Measurements from ENCODE around the gene VPREB1. TPM values are rescaled to one million over a fixed set of nuclear protein-coding genes. Genes with fewer than 3 reads are reported as not detected.

The VPREB1 gene
- polyA plus RNA-seq, 2 of the 4 experiments (the other 2 are of a cell fraction), result not detected

- ChIA-PET POLR2A (no interaction called here), CTCF (interaction anchor here (1.0 to 1.5 kb wide), 2 partner anchors 9 to 21 kb away, joined by 3 read pairs; no protein-coding TSS in a partner anchor)
- ATAC-seq (no peak), DNase-seq (ENCODE audit: low read depth in 1 of 2, low spot score in 1 of 2) (no peak), FAIRE-seq (no peak)
- Histone ChIP-seq H3K27ac (no peak overlapping the region), H3K4me1 (no peaks in the 10 kb centered on the region), H3K4me3 (no peak overlapping the region), H3K4me2 (no peak overlapping the region), H3K9me3 (no peaks in the 10 kb centered on the region)
- TF ChIP-seq CHD2 (IDR thresholded peaks at IDR 0.05; ENCODE audit: low read length, partially characterized antibody) (no peak), NFE2L2 (conservative IDR thresholded peaks at IDR 0.05; ENCODE audit: low read length) (no peak), CTCF (IDR thresholded peaks at IDR 0.05) (no peak), ZNF302 (CRISPR knock-in tag; IDR thresholded peaks at IDR 0.05) (no peak), RAD21 (conservative IDR thresholded peaks at IDR 0.05 in 1 of 2, IDR thresholded peaks at IDR 0.05 in 1 of 2) (no peak), RFX5 (IDR thresholded peaks at IDR 0.05) (no peak), HDAC2 (IDR thresholded peaks at IDR 0.05) (no peak), NPAS2 (CRISPR knock-in tag; IDR thresholded peaks at IDR 0.05; ENCODE audit: borderline replicate concordance) (no peak), PBX3 (IDR thresholded peaks at IDR 0.05) (no peak), E2F6 (IDR thresholded peaks at IDR 0.05; ENCODE audit: borderline replicate concordance, low read depth) (no peak), HES2 (IDR thresholded peaks at IDR 0.05) (no peak), ZC3H11A (IDR thresholded peaks at IDR 0.05) (no peak), SREBF2 (IDR thresholded peaks at IDR 0.05) (no peak), ZFP36 (IDR thresholded peaks at IDR 0.05; ENCODE audit: borderline replicate concordance, partially characterized antibody) (no peak), TFCP2L1 (CRISPR knock-in tag; IDR thresholded peaks at IDR 0.05) (no peak), ATOH8 (CRISPR knock-in tag; IDR thresholded peaks at IDR 0.05; ENCODE audit: low read depth) (no peak), RCOR1 (IDR thresholded peaks at IDR 0.05; ENCODE audit: low read depth, low read length) (no peak), JUN (IDR thresholded peaks at IDR 0.05) (no peak), ZSCAN20 (CRISPR knock-in tag; IDR thresholded peaks at IDR 0.05) (no peak)
- WGBS (ENCODE audit: missing lambda C conversion rate), result 58% methylated on average over 6 of the region's 6 CpGs
Observed at GRCh38 chr22:22228421-22228820, 16.2 kb upstream of the VPREB1 start.

- Histone ChIP-seq H3K4me2 (no peak overlapping the region), H3K27ac (no peak overlapping the region), H3K4me3 (no peak overlapping the region), H3K9me3 (no peaks in the 10 kb centered on the region), H3K4me1 (no peaks in the 10 kb centered on the region)
- TF ChIP-seq RFX5 (IDR thresholded peaks at IDR 0.05) (no peak), ELK1 (IDR thresholded peaks at IDR 0.05; ENCODE audit: low read depth, low read length) (no peak), GATA3 (IDR thresholded peaks at IDR 0.05; ENCODE audit: borderline replicate concordance) (no peak), CHD4 (IDR thresholded peaks at IDR 0.05; ENCODE audit: borderline replicate concordance) (no peak)
- ChIA-PET CTCF (interaction anchor here (1.0 to 1.5 kb wide), 2 partner anchors 9 to 21 kb away, joined by 3 read pairs; no protein-coding TSS in a partner anchor), POLR2A (no interaction called here)
- no peak for FAIRE-seq
- 77% methylated on average over 8 of the region's 8 CpGs for WGBS (ENCODE audit: missing lambda C conversion rate)
- no peak for ATAC-seq
- DNase-seq (ENCODE audit: low read depth in 1 of 2, low spot score in 1 of 2), result no peak
Observed at GRCh38 chr22:22228921-22229320, 15.7 kb upstream of the VPREB1 start.

Data from A549 (cell line).